MCF 10A (cell line): ENCODE measurements around the gene YIPF6. TPM values are rescaled to one million over a fixed set of nuclear protein-coding genes. Genes with fewer than 3 reads are reported as not detected.

ENCODE experiments used
- BruUV-seq: library from RNA; stranded (reverse); fragments of 400-500 nt; replicated peaks from 2 replicates; lab custom pipeline; 2021; lab: Mats Ljungman, UMichigan
- CTCF ChIA-PET: fragments of 300-600 bp; sonication (Branson Sonifier 250); formaldehyde crosslinking; extraction: SDS; loops from one replicate; lab custom pipeline; 2021; ENCODE audit warnings: antibody characterized with exemption, inconsistent platforms; lab: Yijun Ruan, JAX
- POLR2A ChIA-PET: fragments of 300-600, 350-650 bp; sonication (Branson Sonifier 250); formaldehyde crosslinking; extraction: SDS; loops from one replicate; lab custom pipeline; 2020; ENCODE audit warnings: antibody characterized with exemption, inconsistent platforms; lab: Yijun Ruan, JAX
- DNase-seq: peaks from one replicate; pipeline ENCODE4 v3.0.0-alpha.2; 2018; ENCODE audit not compliant: unreplicated experiment
- H3K27ac Mint-ChIP-seq: one replicate; pipeline ENCODE4 v1.8.0; 2022; ENCODE audit warnings: mild to moderate bottlenecking, low read depth, mixed read lengths; ENCODE audit not compliant: unreplicated experiment
- H3K27me3 Mint-ChIP-seq: one replicate; pipeline ENCODE4 v1.8.0; 2022; ENCODE audit warnings: mixed read lengths; ENCODE audit not compliant: insufficient read depth, unreplicated experiment
- H3K36me3 Mint-ChIP-seq: one replicate; pipeline ENCODE4 v1.8.0; 2022; ENCODE audit warnings: mild to moderate bottlenecking, moderate library complexity, mixed read lengths; ENCODE audit not compliant: insufficient read depth, unreplicated experiment
- H3K4me1 Mint-ChIP-seq: one replicate; pipeline ENCODE4 v1.8.0; 2022; ENCODE audit warnings: mixed read lengths; ENCODE audit not compliant: insufficient read depth, unreplicated experiment
- H3K4me3 Mint-ChIP-seq: one replicate; pipeline ENCODE4 v1.8.0; 2022; ENCODE audit warnings: mild to moderate bottlenecking, moderate library complexity, mixed read lengths; ENCODE audit not compliant: unreplicated experiment
- H3K9me3 Mint-ChIP-seq: one replicate; pipeline ENCODE4 v1.8.0; 2022; ENCODE audit warnings: mixed read lengths; ENCODE audit not compliant: unreplicated experiment
- intact Hi-C: fragments of 100-400 bp; cut with micrococcal nuclease; formaldehyde crosslinking; loops from 2 replicates; pipeline ENCODE4 v1.14.1; 2022
- total RNA-seq: library from RNA; stranded (reverse); gene quantifications from 2 replicates; pipeline ENCODE4 v1.2.3, GENCODE V29; 2022
- TF ChIP-seq, protein P1 (sequence below): fragments of 200-600 bp; IDR thresholded peaks from one replicate; pipeline ENCODE4 v1.8.0; 2022; ENCODE audit warnings: antibody characterized with exemption, mild to moderate bottlenecking; ENCODE audit not compliant: unreplicated experiment

The YIPF6 gene
- total RNA-seq, 1 experiment from 2014 or later, result 44.6 TPM

DNA sequence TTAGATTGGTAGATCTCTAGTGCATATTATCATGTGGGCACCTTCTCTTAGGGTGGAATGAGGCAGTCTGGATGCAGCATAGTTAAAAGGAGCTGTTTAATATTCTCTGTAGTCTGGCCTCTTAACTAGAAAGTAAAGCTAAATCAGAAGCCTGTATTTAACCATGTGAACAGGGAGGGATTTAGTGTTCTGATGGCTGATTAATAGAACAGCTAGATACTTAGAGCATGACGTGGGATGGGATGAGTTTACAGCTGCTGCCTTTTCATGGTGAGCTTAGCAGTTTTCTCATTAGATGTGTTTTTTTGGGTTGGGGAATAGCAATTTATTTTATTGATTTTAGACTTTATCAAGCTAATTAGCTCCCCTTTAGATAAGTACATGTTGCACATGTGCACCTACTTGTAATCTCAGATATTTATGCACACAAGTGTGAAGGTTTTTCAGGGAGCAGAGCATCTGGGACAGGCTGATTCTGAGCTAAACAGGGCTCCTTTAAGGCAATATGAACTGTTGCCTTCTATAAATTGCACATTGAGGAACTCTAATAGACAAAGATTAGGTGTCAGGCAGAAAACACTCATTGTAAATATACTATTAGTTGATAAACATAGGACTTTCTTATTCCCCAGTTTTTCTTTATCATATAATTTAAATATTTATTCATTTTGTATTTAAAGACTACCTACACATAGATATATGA, 34.1 kb downstream of the YIPF6 start:
- peaks cover 17% of the 10 kb centered on the region for H3K27me3 Mint-ChIP-seq
- H3K9me3 Mint-ChIP-seq, result no peaks in the 10 kb centered on the region
- BruUV-seq, result TSS peak; percentile 23

GRCh38 chrX:68533656-68534055, 34.8 kb downstream of the YIPF6 start:
- no peak for DNase-seq
- no peak overlapping the region for H3K27ac Mint-ChIP-seq
- no peaks in the 10 kb centered on the region for H3K4me1 Mint-ChIP-seq
- no TSS peak for BruUV-seq
- ChIA-PET CTCF (interaction anchor here (0.7 to 1.0 kb wide), 3 partner anchors 22 to 755 kb away, joined by 3 to 11 read pairs (median 3); no protein-coding TSS in a partner anchor), POLR2A (interaction anchor here (0.6 kb wide), 1 partner anchor 1084 kb away, joined by 3 read pairs; no protein-coding TSS in a partner anchor)
- TF ChIP-seq, protein P1, sequence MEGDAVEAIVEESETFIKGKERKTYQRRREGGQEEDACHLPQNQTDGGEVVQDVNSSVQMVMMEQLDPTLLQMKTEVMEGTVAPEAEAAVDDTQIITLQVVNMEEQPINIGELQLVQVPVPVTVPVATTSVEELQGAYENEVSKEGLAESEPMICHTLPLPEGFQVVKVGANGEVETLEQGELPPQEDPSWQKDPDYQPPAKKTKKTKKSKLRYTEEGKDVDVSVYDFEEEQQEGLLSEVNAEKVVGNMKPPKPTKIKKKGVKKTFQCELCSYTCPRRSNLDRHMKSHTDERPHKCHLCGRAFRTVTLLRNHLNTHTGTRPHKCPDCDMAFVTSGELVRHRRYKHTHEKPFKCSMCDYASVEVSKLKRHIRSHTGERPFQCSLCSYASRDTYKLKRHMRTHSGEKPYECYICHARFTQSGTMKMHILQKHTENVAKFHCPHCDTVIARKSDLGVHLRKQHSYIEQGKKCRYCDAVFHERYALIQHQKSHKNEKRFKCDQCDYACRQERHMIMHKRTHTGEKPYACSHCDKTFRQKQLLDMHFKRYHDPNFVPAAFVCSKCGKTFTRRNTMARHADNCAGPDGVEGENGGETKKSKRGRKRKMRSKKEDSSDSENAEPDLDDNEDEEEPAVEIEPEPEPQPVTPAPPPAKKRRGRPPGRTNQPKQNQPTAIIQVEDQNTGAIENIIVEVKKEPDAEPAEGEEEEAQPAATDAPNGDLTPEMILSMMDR, result no peak
- no peak overlapping the region for H3K4me3 Mint-ChIP-seq
- intact Hi-C loops, result no loop called here
- H3K9me3 Mint-ChIP-seq, result no peaks in the 10 kb centered on the region
- peaks cover 31% of the 10 kb centered on the region for H3K36me3 Mint-ChIP-seq
- H3K27me3 Mint-ChIP-seq, result peaks cover 17% of the 10 kb centered on the region

More for the DNA sequence above, 34.1 kb downstream of the YIPF6 start:
- TF ChIP-seq, protein P1, result no peak
- no peak overlapping the region for H3K4me3 Mint-ChIP-seq
- no peaks in the 10 kb centered on the region for H3K4me1 Mint-ChIP-seq
- H3K36me3 Mint-ChIP-seq, result peaks cover 32% of the 10 kb centered on the region
- POLR2A ChIA-PET, result interaction anchor here (0.6 to 1.3 kb wide), 2 partner anchors 10 to 1085 kb away, joined by 3 read pairs; no protein-coding TSS in a partner anchor
- DNase-seq, result no peak
- no peak overlapping the region for H3K27ac Mint-ChIP-seq
- intact Hi-C loops, result no loop called here
- CTCF ChIA-PET, result interaction anchor here (1.0 kb wide), 1 partner anchor 21 kb away, joined by 3 read pairs; no protein-coding TSS in a partner anchor

GRCh38 chrX:68534691-68535090, 35.8 kb downstream of the YIPF6 start:
- DNase-seq, result no peak
- Mint-ChIP-seq H3K9me3 (no peaks in the 10 kb centered on the region), H3K27ac (no peak overlapping the region), H3K4me1 (no peaks in the 10 kb centered on the region), H3K4me3 (no peak overlapping the region), H3K27me3 (peaks cover 12% of the 10 kb centered on the region), H3K36me3 (peaks cover 22% of the 10 kb centered on the region)
- POLR2A ChIA-PET, result no interaction called here
- CTCF ChIA-PET, result no interaction called here
- BruUV-seq, result no TSS peak
- TF ChIP-seq, protein P1, result no peak
- intact Hi-C loops, result no loop called here

DNA sequence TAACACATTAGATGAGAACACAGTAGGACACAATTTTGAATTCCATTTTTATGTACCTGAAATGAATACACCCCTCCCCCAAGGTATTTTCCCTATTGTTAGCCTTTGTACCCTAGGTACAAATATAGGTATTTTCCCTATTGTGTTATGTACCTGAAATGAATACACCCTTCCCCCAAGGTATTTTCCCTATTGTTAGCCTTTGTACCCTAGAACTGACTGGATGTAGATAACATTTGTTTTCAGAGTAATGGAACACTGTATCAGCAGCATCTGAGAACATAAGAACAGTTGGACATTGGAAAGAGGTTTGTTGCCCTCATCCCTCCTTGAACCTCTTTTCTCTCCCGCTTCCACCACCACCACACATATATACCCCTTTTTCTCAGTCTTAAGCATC, 37.6 kb downstream of the YIPF6 start:
- no peak overlapping the region for H3K4me3 Mint-ChIP-seq
- no peak overlapping the region for H3K27ac Mint-ChIP-seq
- peaks cover 20% of the 10 kb centered on the region for H3K27me3 Mint-ChIP-seq
- peaks cover 19% of the 10 kb centered on the region for H3K36me3 Mint-ChIP-seq
- no peaks in the 10 kb centered on the region for H3K4me1 Mint-ChIP-seq
- no TSS peak for BruUV-seq
- H3K9me3 Mint-ChIP-seq, result peaks cover under 1% of the 10 kb centered on the region
- ChIA-PET CTCF (no interaction called here), POLR2A (no interaction called here)
- DNase-seq, result no peak
- intact Hi-C loops, result no loop called here
- TF ChIP-seq, protein P1, result no peak
